ENCODE results near the gene GPC1.

Gene GPC1

DNA sequence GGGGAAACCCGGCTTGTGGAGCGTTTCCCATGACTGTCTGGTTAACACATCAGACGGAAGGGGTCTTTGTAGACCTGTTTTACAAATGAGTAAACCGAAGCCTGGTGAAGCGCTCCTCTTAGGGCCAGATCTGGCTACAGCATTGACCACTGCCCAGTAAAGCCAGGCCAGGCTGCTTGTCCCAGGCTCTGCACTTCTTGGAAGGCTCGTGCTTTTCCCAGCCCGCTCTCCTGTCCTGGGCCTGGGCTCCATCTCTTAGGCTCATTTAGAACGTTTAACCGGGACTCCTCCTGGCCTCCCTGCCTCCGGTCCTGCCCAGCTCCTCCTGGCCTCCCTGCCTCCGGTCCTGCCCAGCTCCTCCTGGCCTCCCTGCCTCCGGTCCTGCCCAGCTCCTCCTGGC lies 4.8 kb downstream of the GPC1 start:
- FAIRE-seq, result no peak
- no peak for DNase-seq (ENCODE audit: insufficient read length, low spot score)

DNA sequence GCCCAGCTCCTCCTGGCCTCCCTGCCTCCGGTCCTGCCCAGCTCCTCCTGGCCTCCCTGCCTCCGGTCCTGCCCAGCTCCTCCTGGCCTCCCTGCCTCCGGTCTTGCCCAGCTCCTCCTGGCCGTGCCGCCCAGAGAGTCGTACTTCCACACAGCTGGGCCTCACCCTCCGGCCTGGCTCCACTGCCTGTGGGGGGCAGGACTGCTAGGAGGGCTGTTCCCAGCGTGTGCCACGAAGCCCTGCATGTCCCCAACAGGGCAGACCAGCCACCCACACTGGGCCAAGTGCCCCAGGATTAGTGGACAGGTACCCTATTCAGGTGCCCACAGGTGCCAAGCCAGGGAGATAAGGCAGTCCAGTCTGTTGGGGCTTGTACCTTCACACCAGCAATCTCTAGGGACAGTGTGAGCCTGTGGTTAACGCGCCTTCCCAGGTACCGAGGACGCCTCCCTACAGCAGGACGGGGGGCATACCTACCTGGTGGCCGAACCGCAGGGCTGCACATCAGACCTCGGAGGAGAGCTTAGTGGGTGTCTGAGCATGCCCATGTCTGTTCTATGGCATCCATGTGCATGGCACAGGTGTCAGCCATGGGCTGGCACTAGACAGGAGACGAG lies 5.3 kb downstream of the GPC1 start:
- DNase-seq (ENCODE audit: insufficient read length, low spot score), result no peak
- FAIRE-seq, result no peak

DNA sequence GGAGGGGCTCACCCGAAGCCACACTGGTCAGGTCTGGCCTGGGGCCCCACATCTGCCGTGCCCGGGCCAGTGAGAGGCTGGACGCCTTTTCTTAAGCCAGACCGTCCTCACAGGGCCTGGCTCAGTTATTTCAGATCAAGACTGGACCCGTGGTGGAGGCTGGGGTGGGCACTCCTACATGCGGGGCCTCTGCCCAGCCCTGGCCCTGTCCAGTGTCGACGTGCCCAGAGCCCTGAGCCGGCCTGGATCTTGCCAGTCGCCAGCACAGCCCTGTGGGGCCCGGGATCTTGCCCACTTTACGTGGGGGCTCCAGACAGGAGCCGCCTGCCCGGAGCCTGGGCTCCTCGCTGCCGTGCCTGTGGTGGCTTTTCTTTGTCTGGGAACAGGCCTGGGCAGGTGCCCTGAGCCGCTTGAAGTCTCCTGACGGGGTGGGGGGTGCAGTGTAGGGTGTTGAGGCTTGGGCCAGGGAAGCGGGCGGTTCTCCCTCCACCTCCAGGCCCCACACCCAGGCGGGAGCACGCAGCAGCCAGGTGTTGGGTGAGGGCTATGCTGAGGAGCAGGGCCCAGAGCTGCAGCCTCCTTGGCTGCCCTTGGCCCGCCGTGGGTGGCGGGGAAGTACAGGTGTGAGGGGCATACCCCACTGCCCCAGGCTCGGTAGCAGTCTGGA lies 6.0 kb downstream of the GPC1 start:
- DNase-seq (ENCODE audit: insufficient read length, low spot score) (no peak), FAIRE-seq (no peak)

GRCh38 chr2:240441993-240442411 lies 6.5 kb downstream of the GPC1 start:
- DNase-seq (ENCODE audit: insufficient read length, low spot score) (no peak), FAIRE-seq (no peak)

DNA sequence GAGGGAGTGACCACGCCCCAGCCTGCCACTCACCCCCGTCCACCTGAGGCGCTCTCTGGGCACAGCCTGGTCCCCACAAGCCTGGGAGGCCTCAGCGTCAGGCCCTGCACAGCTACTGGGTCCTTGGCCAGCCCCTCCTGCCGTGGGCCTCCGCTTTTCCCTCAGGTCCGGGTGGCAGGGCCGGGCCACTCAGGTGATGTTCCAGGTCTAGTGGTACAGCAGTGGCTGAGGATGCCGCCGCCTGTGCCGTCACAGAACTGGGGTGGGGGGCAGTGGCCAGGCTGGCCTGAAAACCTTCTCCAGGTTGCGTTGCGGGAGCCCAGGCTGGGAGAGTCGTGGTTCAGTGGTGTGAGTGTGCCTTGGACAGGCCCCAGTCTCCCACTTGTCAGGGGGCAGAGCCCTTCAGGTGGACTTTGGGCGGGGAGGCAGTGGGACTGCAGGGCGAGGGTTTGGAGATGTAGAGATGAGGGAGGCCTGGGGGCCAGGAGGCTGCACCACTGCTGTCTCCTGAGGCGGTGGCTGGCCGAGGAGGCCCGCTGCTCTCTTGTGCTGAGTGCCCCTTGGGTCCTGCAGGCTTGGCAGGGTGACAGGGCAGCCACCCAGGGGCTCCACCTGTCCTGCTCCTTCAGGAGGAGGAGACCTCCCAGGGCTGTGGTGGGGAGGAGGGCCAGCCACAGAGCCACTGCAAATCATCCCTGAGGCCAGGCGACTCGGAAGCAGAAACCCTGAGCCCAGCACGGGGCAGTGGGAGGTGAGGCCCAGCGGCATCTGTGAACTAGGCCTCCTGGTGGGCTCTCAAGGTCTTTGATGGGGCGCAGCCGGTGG lies 7.6 kb downstream of the GPC1 start:
- DNase-seq (ENCODE audit: insufficient read length, low spot score), result no peak
- FAIRE-seq, result no peak

GRCh38 chr2:240443891-240444301 lies 8.4 kb downstream of the GPC1 start:
- DNase-seq (ENCODE audit: insufficient read length, low spot score) (no peak), FAIRE-seq (no peak)

DNA sequence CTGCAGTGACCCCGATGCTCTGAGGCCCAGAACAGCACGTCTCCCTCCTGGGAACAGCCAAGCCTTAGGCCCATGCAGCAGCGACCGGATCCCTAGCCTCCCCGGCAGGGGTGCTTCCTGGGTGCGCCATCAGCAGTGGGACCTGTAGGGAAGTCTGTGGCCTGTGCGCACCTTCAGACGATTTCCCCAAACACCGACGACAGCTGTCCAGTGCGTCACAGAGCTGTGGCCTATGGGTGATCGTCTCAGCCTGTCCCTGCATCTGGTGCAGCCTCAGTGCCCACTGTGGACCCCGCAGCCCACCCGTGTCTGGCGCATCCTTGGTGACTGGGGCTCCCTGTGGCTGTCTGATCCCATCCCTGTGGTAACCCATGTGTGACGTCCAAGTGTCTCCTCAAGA lies 9.0 kb downstream of the GPC1 start:
- FAIRE-seq (no peak), DNase-seq (ENCODE audit: insufficient read length, low spot score) (no peak)

DNA sequence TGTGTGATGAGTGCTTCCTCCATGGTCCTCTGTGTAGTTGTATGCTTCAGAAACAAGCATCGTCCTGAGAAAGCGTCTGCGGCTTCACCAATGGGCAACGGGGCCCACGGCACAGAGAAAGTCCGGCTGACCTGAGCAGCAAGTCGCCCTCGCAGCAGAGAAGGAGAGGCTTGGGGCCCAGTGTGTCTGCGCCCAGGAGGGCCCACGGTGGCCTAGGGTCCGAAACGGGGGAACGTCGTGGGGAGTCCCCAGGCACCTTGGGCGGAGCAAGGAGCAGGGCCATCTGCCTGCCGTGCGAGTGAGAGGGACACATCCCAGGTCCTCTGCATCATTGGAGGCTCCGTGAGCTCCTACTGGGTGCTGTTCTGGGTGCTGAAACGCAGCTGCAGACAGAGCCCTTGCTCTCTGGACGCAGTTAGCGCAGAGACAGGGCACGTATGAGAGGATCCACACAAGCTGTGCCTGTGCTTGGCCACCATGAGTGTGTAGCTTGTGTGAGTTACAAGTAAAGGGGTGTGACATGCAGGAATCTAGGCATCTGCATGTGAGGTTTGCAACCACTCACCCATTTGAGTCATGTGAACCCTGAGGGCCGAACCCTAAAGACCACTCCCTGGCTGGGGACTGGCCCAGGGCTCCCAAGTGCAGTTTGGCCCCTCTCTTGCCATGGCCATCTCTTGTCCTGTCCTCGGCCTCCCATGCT lies 10.6 kb downstream of the GPC1 start:
- DNase-seq (ENCODE audit: insufficient read length, low spot score) (no peak), FAIRE-seq (no peak)

DNA sequence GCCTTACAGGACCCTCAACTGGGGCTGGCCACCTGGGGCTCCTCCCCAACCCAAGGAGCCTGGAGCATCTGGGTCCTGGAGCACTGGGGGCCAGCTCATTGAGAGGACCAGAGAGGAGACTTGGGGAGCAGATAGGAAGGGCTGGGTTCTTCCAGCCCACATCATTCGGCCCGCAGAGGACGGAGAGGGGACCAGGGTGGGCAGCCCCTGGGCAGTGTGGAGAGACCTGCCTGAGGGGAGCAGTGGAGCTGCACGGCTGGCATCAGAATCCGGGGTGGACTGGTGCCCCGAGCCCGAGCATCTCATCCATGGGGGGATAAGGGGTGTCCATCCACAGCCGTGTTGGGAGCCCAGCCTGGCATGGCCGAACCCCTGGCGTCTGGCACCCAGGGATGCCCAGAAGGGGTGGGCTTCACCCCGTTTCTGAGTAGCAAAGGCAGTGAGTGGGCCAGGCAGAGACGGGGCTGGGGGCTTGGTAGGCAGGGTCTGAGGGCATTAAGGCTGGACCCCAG lies 11.3 kb downstream of the GPC1 start:
- FAIRE-seq, result no peak
- DNase-seq (ENCODE audit: insufficient read length, low spot score), result no peak

DNA sequence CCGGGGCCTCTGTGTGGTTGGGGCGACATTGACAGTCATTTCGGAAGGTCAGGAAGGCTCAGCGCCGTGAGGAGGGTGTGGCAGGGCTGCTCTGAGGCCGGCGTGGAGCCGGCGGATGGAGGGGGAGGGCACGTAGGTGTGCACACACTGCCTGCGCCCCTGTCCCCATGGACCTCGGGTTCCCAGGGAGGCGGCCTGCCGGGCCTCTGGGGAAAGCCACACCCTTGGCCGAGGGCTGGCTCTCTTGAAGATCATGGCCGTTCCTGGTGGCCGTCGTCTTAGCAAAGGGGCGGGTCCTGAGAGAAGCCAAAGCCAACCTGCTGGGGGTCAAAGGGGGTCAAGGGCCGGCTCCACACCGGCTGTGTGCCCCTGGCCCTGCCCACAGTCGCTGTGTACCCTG lies 11.9 kb downstream of the GPC1 start:
- no peak for DNase-seq (ENCODE audit: insufficient read length, low spot score)
- no peak for FAIRE-seq

GRCh38 chr2:240447934-240448333 lies 12.5 kb downstream of the GPC1 start:
- FAIRE-seq (no peak), DNase-seq (ENCODE audit: insufficient read length, low spot score) (no peak)

- DNase-seq (ENCODE audit: insufficient read length, low spot score) (no peak), FAIRE-seq (no peak)
Observed at GRCh38 chr2:240448387-240449274, 13.2 kb downstream of the GPC1 start.

GRCh38 chr2:240449764-240450531 lies 14.5 kb downstream of the GPC1 start:
- FAIRE-seq (no peak), DNase-seq (ENCODE audit: insufficient read length, low spot score) (no peak)

- DNase-seq (ENCODE audit: insufficient read length, low spot score) (no peak), FAIRE-seq (no peak)
Observed at GRCh38 chr2:240450532-240451107, 15.2 kb downstream of the GPC1 start.

GRCh38 chr2:240451108-240451611 lies 15.7 kb downstream of the GPC1 start:
- DNase-seq (ENCODE audit: insufficient read length, low spot score), result no peak
- FAIRE-seq, result no peak

DNA sequence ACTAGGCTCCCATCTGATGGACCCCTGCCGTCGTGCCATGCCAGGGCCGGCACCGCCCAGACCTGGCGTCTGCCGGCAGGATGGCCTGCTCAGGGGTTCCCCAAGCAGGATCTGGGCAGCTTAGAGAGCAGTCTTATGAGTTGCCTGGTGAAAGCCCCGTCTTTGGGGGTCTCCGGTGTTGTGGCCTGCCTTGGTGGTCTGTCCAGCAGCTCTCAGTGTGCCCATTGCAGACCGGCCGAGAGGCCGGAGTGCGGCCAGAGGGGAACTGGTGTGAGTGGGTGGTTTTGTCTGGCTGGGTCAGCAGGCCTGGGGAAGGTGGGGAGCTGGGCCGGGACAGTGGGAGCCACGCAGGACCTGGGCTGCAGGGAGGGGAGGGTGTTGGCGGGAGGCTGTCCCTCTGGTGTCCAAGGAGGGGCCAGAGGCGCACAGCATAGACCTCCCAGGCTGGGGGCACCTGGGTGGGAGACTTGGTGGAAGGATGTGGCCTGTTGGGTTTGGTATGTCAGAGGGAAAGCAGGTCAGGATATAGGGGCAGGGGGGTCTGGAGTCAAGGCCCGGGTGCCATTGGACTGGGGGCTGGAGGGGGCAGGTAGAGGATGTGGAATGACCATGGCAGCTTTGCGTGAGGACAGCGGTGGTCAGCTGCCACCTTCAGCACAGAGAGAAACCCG lies 16.5 kb downstream of the GPC1 start:
- DNase-seq (ENCODE audit: insufficient read length, low spot score), result no peak

DNA sequence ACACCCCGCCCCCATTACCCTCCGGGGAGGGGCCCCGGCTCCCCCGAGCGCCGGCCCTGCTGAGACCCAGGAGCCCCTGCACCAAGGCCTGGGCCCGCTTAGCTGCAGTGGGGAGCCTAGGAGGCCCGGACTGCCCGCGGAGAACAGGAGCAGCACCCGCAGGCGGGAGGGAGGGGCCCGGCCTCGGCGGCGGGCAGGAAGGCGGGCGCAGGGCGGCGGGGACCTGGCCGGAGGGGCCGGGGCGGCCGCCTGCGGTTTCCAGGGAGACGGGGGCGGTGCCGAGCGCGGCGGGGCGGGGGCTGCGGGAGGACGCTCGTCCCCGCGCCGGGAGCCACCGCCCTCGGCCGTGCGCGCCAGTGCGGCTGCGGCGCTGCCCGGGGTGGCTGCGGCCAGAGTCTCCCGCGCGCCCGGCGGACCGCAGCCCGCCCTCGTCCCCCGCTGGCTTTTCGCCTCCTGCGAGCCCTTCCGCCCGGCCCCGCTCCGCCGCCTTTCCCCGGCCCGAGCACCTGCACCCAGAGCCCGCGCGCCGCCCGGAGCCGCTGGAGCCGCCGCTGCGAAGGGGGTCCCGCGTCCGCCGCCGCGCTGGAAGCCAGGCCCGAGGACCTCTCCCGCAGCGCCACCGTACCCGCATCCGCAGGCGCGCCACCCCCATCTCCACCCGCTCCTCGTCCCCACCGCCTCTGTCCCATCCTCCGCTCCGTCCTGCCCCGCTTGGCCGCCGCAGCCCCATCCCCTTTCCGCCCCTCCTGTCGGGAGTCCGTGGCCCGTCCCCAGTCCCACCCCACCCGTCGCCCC lies 17.2 kb downstream of the GPC1 start:
- DNase-seq (ENCODE audit: insufficient read length, low spot score), result peak; percentile 71
- no peak for FAIRE-seq

More for the DNA sequence above, 16.5 kb downstream of the GPC1 start:
- no peak for FAIRE-seq
